Lower leg skin (tissue), 4 donors: ENCODE results near the gene DAND5. TPM values are rescaled to one million over a fixed set of nuclear protein-coding genes. Genes with fewer than 3 reads are reported as not detected.

Experiments used
- DNase-seq, 2 donors: peaks; one replicate each; pipeline ENCODE4 v3.0.0-alpha.2; 2019; ENCODE audit warnings: low spot score in 2 of 2
- H3K4me3 ChIP-seq: fragments of 200-600 bp; sonication (generic); 2 replicates; pipeline ENCODE4 v1.5.1; 2017; ENCODE audit warnings: mild to moderate bottlenecking, low read depth; ENCODE audit not compliant: poor library complexity, severe bottlenecking
- CTCF ChIP-seq, 3 donors: fragments of 450-650 bp; IDR thresholded peaks; one replicate each; pipeline ENCODE4 v1.5.1; 2016; ENCODE audit warnings: antibody characterized with exemption in 3 of 3, mild to moderate bottlenecking in 3 of 3, moderate library complexity in 2 of 3
- POLR2A ChIP-seq, 2 donors: fragments of 450-650 bp; IDR thresholded peaks; one replicate each; pipeline ENCODE4 v1.6.1; 2016 to 2017; ENCODE audit warnings: antibody characterized with exemption in 2 of 2, mild to moderate bottlenecking in 1 of 2, moderate library complexity in 1 of 2
- WGBS, 2 donors: methylation state at CpG; one replicate each; pipeline ENCODE4 v1.1.5; 2018; 5-methylcytosine and 5-hydroxymethylcytosine counted together
- intact Hi-C: fragments of 100-400 bp; cut with DNase I; formaldehyde crosslinking; loops from one replicate; pipeline ENCODE4 v1.15.0; 2023; ENCODE audit warnings: low total_unique reads
- total RNA-seq, 4 donors: library from RNA; depleted of rRNA; stranded (reverse); fragments of >200 nt; gene quantifications; one replicate each; pipeline ENCODE4 v1.1.0, GENCODE V29; 2016

The DAND5 gene
- total RNA-seq, 4 donors from 2014 or later, result 0.32 TPM; not detected in 3

GRCh38 chr19:13016245-13016627, 46.9 kb downstream of the DAND5 start:
- no peak for DNase-seq
- TF ChIP-seq POLR2A (IDR thresholded peaks at IDR 0.05), result no peak
- no peak for TF ChIP-seq CTCF (IDR thresholded peaks at IDR 0.05)
- 22 to 34% methylated on average over 7 of the region's 7 CpGs for WGBS, 2 donors
- no peak overlapping the region for H3K4me3 ChIP-seq
- intact Hi-C loops, result no loop called here

- intact Hi-C loops, result no loop called here
- DNase-seq, result no peak
- no peak for TF ChIP-seq CTCF (IDR thresholded peaks at IDR 0.05)
- TF ChIP-seq POLR2A (IDR thresholded peaks at IDR 0.05), result no peak
- H3K4me3 ChIP-seq, result no peak overlapping the region
- WGBS, 2 donors, result 28 to 39% methylated on average over 22 of the region's 22 CpGs
Observed at GRCh38 chr19:13016628-13017305, 47.4 kb downstream of the DAND5 start.

- TF ChIP-seq POLR2A (IDR thresholded peaks at IDR 0.05), result no peak
- TF ChIP-seq CTCF (IDR thresholded peaks at IDR 0.05), result no peak
- no peak for DNase-seq
- intact Hi-C loops, result no loop called here
- no peak overlapping the region for H3K4me3 ChIP-seq
- 28% methylated on average over 14 of the region's 14 CpGs for WGBS, 2 donors
Observed at GRCh38 chr19:13017306-13018034, 48.1 kb downstream of the DAND5 start.

- intact Hi-C loops, result no loop called here
- DNase-seq, result no peak
- WGBS, 2 donors, result 17 to 19% methylated on average over 20 to 21 of the region's 21 CpGs
- no peak for TF ChIP-seq CTCF (IDR thresholded peaks at IDR 0.05)
- no peak overlapping the region for H3K4me3 ChIP-seq
Observed at GRCh38 chr19:13018035-13018914, 48.9 kb downstream of the DAND5 start.

- intact Hi-C loops, result no loop called here
- no peak for DNase-seq
- 29 to 40% methylated on average over 4 of the region's 4 CpGs for WGBS, 2 donors
- no peak overlapping the region for H3K4me3 ChIP-seq
- TF ChIP-seq CTCF (IDR thresholded peaks at IDR 0.05) (no peak), POLR2A (IDR thresholded peaks at IDR 0.05) (no peak)
Observed at GRCh38 chr19:13019332-13019731, 50.0 kb downstream of the DAND5 start.
